Left ventricle myocardium inferior (tissue), 1 donor: ENCODE data around the gene CD48. TPM values are rescaled to one million over a fixed set of nuclear protein-coding genes. Genes with fewer than 3 reads are reported as not detected.

Experiments used
- DNase-seq: peaks from one replicate; pipeline ENCODE4 v3.0.0-alpha.2; 2020
- H3K27ac ChIP-seq: fragments of 200-600 bp; replicated peaks from 2 replicates; pipeline ENCODE4 v1.8.0; 2021
- H3K27me3 ChIP-seq: fragments of 200-600 bp; 2 replicates; pipeline ENCODE4 v1.8.0; 2021; ENCODE audit warnings: low read depth
- H3K36me3 ChIP-seq: fragments of 200-600 bp; 2 replicates; pipeline ENCODE4 v1.8.0; 2021
- H3K4me1 ChIP-seq: fragments of 200-600 bp; 2 replicates; pipeline ENCODE4 v1.8.0; 2021
- H3K4me3 ChIP-seq: fragments of 200-600 bp; 2 replicates; pipeline ENCODE4 v1.8.0; 2021; ENCODE audit warnings: mild to moderate bottlenecking, moderate library complexity
- H3K9me3 ChIP-seq: fragments of 200-600 bp; replicated peaks from 2 replicates; pipeline ENCODE4 v1.8.0; 2021
- CTCF ChIP-seq: fragments of 200-600 bp; IDR thresholded peaks from 2 replicates; pipeline ENCODE4 v1.8.0; 2021; ENCODE audit warnings: antibody characterized with exemption, mild to moderate bottlenecking, borderline replicate concordance
- intact Hi-C: fragments of 100-400 bp; cut with micrococcal nuclease; formaldehyde crosslinking; loops from one replicate; pipeline ENCODE4 v1.11.0; 2022
- total RNA-seq: library from RNA; stranded (reverse); fragmentation: NEBNext Ultra II Directional; extraction: Animal tissue kit (Norgen Biotek cat#: 25700); gene quantifications from one replicate; pipeline ENCODE4 v1.2.1, GENCODE V29; 2021
- donor health status: DM: no; HTN: yes; CAD: no; lungs with severe emphysema.

Gene CD48
- total RNA-seq, 1 donor from 2014 or later = 1.3 TPM

- Histone ChIP-seq H3K4me1 (peaks cover 2% of the 10 kb centered on the region), H3K9me3 (no peaks in the 10 kb centered on the region), H3K4me3 (no peak overlapping the region), H3K27me3 (peaks cover 8% of the 10 kb centered on the region), H3K36me3 (no peaks in the 10 kb centered on the region), H3K27ac (no peak overlapping the region)
- DNase-seq = no peak
- TF ChIP-seq CTCF = no peak
- intact Hi-C loops = no loop called here
These were observed 70.0 kb downstream of the CD48 start for GRCh38 chr1:160641323-160642280.

DNA sequence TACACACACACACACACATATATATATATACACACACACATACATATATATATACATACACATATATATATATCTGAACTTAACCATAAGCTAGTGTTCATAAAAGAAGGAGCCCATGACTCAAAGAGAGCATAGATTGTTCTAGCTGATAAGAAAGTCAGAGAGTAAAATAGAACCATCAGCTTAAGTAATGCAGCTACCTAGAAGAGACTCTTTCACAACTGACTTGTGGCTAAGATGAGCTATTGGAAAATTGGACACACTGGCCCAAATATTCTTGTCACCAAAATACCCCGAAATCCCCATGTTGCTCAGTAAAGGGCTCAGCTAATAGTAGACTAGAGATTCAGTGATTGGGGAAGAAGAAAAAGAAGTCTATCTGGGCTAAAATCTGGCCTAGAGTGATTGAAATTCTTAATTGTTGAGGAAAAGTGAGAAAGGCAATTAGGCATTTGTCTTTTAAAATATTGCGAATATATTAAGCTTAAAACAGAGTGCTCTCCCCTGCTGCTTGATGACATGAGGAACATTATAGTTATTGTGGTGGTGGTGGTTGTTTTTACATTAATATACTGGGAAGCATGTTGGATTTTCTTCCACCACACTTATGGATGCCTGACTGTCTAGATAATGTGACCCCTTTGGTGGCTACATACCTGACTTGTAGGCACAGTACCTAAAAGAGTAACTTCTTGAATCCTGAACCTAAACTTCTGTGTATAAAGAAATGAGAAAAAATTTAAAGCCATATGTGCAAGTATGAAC lies 71.1 kb downstream of the CD48 start:
- Histone ChIP-seq H3K27ac (no peak overlapping the region), H3K4me3 (no peak overlapping the region), H3K36me3 (no peaks in the 10 kb centered on the region), H3K9me3 (no peaks in the 10 kb centered on the region), H3K27me3 (peaks cover 8% of the 10 kb centered on the region), H3K4me1 (no peaks in the 10 kb centered on the region)
- intact Hi-C loops = no loop called here
- TF ChIP-seq CTCF = no peak
- no peak for DNase-seq

DNA sequence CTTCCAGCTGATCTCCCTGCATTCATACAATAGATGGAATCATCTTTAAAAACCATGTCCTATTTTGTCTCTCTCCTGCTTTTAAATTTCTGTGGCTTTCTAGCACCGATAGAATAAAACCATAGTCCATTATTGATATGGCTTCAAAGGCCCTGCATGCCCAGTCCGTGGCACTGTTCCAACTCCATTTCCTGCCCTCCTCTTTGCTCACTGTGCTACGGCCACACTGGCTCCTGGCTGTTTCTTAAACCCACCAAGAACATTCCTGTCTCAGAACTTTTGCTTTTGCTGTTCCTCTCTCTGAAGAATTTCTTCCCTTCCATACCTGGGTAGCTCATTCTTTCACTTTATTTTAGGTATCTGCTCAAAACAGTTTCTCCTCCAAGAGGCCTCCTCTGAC lies 72.0 kb downstream of the CD48 start:
- Histone ChIP-seq H3K4me1 (no peaks in the 10 kb centered on the region), H3K27ac (no peak overlapping the region), H3K9me3 (no peaks in the 10 kb centered on the region), H3K36me3 (no peaks in the 10 kb centered on the region), H3K27me3 (peaks cover 5% of the 10 kb centered on the region), H3K4me3 (no peak overlapping the region)
- TF ChIP-seq CTCF = no peak
- no peak for DNase-seq
- intact Hi-C loops = no loop called here

DNA sequence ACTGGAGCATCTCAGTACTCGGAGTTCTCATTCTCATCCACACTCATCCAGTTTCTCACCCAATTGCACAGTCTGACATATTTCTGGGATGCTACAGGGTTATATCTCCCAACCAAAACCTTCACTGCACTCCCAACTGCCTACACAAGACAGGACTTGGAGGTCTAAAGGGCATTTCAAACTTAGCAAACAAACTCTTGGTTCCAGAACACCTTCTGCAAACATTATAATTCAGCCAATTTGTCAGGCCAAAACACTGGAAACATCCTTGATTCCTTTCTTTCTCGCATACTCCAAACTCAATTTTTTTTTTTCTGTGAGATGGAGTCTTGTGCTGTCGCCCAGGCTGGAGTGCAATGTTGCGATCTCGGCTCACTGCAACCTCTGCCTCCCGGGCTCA lies 72.7 kb downstream of the CD48 start:
- DNase-seq = no peak
- H3K27me3 ChIP-seq = no peaks in the 10 kb centered on the region
- H3K4me3 ChIP-seq = no peak overlapping the region
- no peaks in the 10 kb centered on the region for H3K4me1 ChIP-seq
- H3K36me3 ChIP-seq = no peaks in the 10 kb centered on the region
- TF ChIP-seq CTCF = no peak
- H3K9me3 ChIP-seq = no peaks in the 10 kb centered on the region
- intact Hi-C loops = no loop called here
- H3K27ac ChIP-seq = no peak overlapping the region

DNA sequence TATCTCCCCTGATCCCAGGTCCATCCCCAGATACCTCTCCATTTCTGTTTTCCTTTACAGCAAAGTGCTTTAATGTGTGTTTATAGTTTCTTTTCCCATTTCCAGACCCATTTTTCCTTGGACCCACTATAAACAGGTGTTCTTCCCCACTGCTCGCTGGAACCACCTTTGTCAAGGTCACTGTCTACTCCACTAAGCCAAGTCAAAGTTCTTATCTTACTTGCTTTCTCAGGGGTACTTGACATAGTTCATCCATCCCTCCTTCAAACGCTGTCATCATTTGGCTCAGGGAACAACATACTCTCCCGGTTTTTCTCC lies 73.1 kb downstream of the CD48 start:
- H3K4me3 ChIP-seq = no peak overlapping the region
- H3K27ac ChIP-seq = no peak overlapping the region
- no peak for DNase-seq
- no peaks in the 10 kb centered on the region for H3K9me3 ChIP-seq
- H3K36me3 ChIP-seq = no peaks in the 10 kb centered on the region
- no peaks in the 10 kb centered on the region for H3K27me3 ChIP-seq
- H3K4me1 ChIP-seq = no peaks in the 10 kb centered on the region
- no peak for TF ChIP-seq CTCF
- intact Hi-C loops = no loop called here
